K562 (cell line): ENCODE results near the gene ERFL. TPM values are rescaled to one million over a fixed set of nuclear protein-coding genes. Genes with fewer than 3 reads are reported as not detected.
A peak's percentile ranks its signal among the peaks of the same experiment; 100 is the strongest.

Experiments used
- EP400 ChIP-seq: fragments of 450-650 bp; IDR thresholded peaks from 2 replicates; pipeline ENCODE4 v1.6.1; 2017; ENCODE audit warnings: antibody characterized with exemption, mild to moderate bottlenecking, moderate library complexity
- KDM1A ChIP-seq, 2 experiments: fragments of 450-650 bp; IDR thresholded peaks; 2 replicates each; pipeline ENCODE4 v1.6.1; 2016; ENCODE audit warnings: mild to moderate bottlenecking in 2 of 2
- KLF10 ChIP-seq: fragments of 250-450 bp; sonication (Bioruptor Pico); IDR thresholded peaks from 2 replicates; pipeline ENCODE4 v1.6.1; 2021; ENCODE audit warnings: matching md5 sums
- OTX1 ChIP-seq: fragments of 450-650 bp; formaldehyde crosslinking; IDR thresholded peaks from 2 replicates; pipeline ENCODE4 v1.4.0; 2022; ENCODE audit warnings: mild to moderate bottlenecking
- RBM17 ChIP-seq: fragments of 200-400 bp; formaldehyde crosslinking; IDR thresholded peaks from 2 replicates; pipeline ENCODE4 v1.6.1; 2017; ENCODE audit warnings: low read depth, mild to moderate bottlenecking, low read length, borderline replicate concordance
- TEAD2 ChIP-seq: fragments of 450-650 bp; IDR thresholded peaks from 2 replicates; pipeline ENCODE4 v1.6.1; 2016; ENCODE audit warnings: missing genetic modification characterization, control low read depth, missing compliant biosample characterization
- WHSC1 ChIP-seq: IDR thresholded peaks from one replicate; pipeline ENCODE4 v1.6.1; 2012; ENCODE audit warnings: low read length, control low read depth, inconsistent platforms
- polyA plus RNA-seq, 8 experiments: library from polyadenylated mRNA; depleted of rRNA in 4 of 8; stranded (reverse) in 5 of 8; unstranded in 3 of 8; fragments of >200 nt; fragmentation: Nextera tagmentation in 2 of 8; fragmentation: Illumina TruSeq in 1 of 8; extraction: Ambion mirVana in 2 of 8; extraction: Trizol in 1 of 8; gene quantifications; 2 replicates each; pipeline versions ENCODE4 v1.2.1 to v1.2.3, GENCODE V29; 2011 to 2014; ENCODE audit warnings: inconsistent platforms in 1 of 8, missing spikeins in 1 of 8
- total RNA-seq, 7 experiments: library from RNA; depleted of rRNA in 6 of 7; stranded (reverse); fragments of >200 nt in 6 of 7; fragmentation: Illumina TruSeq in 2 of 7; extraction: Trizol in 2 of 7; gene quantifications; 2 replicates each; pipeline versions ENCODE4 v1.2.1 to v1.2.3, GENCODE V29; 2011 to 2021; ENCODE audit warnings: low replicate concordance in 1 of 7
- TF ChIP-seq, protein P1 (sequence below): fragments of 450-650 bp; IDR thresholded peaks from 2 replicates; pipeline ENCODE4 v1.6.1; 2016; ENCODE audit warnings: mild to moderate bottlenecking, moderate library complexity
- TF ChIP-seq, protein P2 (sequence below): fragments of 450-650 bp; IDR thresholded peaks from 2 replicates; pipeline ENCODE4 v1.6.1; 2018; ENCODE audit not compliant: partially characterized antibody
- TF ChIP-seq, protein P3 (sequence below), 2 experiments: fragments of 450-650 bp in 1 of 2; sonication (generic) in 1 of 2; formaldehyde crosslinking; conservative IDR thresholded peaks; 2 replicates each; pipeline versions ENCODE4 v1.4.0 to v1.8.1; 2020 to 2022; ENCODE audit warnings: mild to moderate bottlenecking in 1 of 2, missing genetic modification reagents in 1 of 2

ERFL gene
- total and polyA plus RNA-seq, 9 of the 15 experiments (the other 6 are each of a cell fraction or from before 2014, with no cell fraction given), result 0.07 to 0.75 (median 0.32) TPM; not detected in 4

DNA sequence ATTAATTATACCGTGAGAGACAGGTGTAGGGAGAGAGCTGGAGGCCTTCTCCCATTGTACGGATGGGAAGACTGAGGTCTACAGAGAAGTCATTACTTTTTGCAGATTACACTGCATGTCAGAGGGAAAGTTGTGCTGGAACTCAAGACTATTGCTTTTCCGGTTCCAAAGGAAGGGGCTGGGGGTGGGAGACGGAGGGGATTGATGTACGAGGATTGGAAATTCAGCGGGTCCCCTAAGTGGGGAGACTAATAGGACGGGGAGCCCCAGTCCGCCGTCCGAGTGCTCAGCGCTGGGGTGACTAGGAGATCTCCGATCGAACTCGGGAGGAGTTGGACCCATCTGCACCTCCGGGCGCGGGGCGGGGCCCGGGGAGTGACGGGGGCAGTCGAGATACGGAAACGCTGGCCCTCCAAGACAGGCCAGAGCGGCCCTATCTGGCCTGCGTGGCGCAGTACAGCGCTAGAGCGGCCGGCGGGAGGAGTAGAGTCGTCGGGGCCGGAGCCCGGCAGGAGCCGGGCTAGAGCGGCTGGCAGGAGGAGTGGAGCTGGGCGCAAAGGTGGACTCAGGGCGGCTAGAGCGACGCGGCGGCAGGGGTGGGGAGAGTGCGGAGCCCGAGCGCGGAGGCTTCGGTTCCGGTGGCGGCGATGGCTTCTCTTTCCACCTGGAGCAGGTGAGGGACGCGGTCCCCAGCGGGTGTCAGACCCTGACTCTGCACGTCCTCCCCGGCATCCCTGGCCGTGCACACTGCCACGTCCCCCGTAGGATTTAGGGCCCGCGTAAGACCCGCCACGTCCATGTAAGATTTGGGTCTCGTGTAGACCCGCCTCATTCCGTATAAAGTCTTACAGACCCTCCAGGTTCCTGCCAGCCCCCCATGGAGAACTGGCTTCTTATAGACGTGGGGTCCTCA, 44.2 kb downstream of the ERFL start (continued):
- TF ChIP-seq, protein P1, sequence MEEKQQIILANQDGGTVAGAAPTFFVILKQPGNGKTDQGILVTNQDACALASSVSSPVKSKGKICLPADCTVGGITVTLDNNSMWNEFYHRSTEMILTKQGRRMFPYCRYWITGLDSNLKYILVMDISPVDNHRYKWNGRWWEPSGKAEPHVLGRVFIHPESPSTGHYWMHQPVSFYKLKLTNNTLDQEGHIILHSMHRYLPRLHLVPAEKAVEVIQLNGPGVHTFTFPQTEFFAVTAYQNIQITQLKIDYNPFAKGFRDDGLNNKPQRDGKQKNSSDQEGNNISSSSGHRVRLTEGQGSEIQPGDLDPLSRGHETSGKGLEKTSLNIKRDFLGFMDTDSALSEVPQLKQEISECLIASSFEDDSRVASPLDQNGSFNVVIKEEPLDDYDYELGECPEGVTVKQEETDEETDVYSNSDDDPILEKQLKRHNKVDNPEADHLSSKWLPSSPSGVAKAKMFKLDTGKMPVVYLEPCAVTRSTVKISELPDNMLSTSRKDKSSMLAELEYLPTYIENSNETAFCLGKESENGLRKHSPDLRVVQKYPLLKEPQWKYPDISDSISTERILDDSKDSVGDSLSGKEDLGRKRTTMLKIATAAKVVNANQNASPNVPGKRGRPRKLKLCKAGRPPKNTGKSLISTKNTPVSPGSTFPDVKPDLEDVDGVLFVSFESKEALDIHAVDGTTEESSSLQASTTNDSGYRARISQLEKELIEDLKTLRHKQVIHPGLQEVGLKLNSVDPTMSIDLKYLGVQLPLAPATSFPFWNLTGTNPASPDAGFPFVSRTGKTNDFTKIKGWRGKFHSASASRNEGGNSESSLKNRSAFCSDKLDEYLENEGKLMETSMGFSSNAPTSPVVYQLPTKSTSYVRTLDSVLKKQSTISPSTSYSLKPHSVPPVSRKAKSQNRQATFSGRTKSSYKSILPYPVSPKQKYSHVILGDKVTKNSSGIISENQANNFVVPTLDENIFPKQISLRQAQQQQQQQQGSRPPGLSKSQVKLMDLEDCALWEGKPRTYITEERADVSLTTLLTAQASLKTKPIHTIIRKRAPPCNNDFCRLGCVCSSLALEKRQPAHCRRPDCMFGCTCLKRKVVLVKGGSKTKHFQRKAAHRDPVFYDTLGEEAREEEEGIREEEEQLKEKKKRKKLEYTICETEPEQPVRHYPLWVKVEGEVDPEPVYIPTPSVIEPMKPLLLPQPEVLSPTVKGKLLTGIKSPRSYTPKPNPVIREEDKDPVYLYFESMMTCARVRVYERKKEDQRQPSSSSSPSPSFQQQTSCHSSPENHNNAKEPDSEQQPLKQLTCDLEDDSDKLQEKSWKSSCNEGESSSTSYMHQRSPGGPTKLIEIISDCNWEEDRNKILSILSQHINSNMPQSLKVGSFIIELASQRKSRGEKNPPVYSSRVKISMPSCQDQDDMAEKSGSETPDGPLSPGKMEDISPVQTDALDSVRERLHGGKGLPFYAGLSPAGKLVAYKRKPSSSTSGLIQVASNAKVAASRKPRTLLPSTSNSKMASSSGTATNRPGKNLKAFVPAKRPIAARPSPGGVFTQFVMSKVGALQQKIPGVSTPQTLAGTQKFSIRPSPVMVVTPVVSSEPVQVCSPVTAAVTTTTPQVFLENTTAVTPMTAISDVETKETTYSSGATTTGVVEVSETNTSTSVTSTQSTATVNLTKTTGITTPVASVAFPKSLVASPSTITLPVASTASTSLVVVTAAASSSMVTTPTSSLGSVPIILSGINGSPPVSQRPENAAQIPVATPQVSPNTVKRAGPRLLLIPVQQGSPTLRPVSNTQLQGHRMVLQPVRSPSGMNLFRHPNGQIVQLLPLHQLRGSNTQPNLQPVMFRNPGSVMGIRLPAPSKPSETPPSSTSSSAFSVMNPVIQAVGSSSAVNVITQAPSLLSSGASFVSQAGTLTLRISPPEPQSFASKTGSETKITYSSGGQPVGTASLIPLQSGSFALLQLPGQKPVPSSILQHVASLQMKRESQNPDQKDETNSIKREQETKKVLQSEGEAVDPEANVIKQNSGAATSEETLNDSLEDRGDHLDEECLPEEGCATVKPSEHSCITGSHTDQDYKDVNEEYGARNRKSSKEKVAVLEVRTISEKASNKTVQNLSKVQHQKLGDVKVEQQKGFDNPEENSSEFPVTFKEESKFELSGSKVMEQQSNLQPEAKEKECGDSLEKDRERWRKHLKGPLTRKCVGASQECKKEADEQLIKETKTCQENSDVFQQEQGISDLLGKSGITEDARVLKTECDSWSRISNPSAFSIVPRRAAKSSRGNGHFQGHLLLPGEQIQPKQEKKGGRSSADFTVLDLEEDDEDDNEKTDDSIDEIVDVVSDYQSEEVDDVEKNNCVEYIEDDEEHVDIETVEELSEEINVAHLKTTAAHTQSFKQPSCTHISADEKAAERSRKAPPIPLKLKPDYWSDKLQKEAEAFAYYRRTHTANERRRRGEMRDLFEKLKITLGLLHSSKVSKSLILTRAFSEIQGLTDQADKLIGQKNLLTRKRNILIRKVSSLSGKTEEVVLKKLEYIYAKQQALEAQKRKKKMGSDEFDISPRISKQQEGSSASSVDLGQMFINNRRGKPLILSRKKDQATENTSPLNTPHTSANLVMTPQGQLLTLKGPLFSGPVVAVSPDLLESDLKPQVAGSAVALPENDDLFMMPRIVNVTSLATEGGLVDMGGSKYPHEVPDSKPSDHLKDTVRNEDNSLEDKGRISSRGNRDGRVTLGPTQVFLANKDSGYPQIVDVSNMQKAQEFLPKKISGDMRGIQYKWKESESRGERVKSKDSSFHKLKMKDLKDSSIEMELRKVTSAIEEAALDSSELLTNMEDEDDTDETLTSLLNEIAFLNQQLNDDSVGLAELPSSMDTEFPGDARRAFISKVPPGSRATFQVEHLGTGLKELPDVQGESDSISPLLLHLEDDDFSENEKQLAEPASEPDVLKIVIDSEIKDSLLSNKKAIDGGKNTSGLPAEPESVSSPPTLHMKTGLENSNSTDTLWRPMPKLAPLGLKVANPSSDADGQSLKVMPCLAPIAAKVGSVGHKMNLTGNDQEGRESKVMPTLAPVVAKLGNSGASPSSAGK, result no peak
- TF ChIP-seq, protein P2, sequence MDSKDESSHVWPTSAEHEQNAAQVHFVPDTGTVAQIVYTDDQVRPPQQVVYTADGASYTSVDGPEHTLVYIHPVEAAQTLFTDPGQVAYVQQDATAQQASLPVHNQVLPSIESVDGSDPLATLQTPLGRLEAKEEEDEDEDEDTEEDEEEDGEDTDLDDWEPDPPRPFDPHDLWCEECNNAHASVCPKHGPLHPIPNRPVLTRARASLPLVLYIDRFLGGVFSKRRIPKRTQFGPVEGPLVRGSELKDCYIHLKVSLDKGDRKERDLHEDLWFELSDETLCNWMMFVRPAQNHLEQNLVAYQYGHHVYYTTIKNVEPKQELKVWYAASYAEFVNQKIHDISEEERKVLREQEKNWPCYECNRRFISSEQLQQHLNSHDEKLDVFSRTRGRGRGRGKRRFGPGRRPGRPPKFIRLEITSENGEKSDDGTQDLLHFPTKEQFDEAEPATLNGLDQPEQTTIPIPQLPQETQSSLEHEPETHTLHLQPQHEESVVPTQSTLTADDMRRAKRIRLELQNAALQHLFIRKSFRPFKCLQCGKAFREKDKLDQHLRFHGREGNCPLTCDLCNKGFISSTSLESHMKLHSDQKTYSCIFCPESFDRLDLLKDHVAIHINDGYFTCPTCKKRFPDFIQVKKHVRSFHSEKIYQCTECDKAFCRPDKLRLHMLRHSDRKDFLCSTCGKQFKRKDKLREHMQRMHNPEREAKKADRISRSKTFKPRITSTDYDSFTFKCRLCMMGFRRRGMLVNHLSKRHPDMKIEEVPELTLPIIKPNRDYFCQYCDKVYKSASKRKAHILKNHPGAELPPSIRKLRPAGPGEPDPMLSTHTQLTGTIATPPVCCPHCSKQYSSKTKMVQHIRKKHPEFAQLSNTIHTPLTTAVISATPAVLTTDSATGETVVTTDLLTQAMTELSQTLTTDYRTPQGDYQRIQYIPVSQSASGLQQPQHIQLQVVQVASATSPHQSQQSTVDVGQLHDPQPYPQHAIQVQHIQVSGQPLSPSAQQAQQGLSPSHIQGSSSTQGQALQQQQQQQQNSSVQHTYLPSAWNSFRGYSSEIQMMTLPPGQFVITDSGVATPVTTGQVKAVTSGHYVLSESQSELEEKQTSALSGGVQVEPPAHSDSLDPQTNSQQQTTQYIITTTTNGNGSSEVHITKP, result peak; percentile 37
- TF ChIP-seq KDM1A (IDR thresholded peaks at IDR 0.05) (peak; percentile 97 to 99), TEAD2 (tag) (no peak), EP400 (peak; percentile 92), WHSC1 (no peak), OTX1 (peak; percentile 60; the same call in 1 of the 2 replicates), RBM17 (no peak), KLF10 (CRISPR knock-in tag) (0 out of 2 replicates have a peak, but pooled peaks have one; percentile 43)
- TF ChIP-seq, protein P3, sequence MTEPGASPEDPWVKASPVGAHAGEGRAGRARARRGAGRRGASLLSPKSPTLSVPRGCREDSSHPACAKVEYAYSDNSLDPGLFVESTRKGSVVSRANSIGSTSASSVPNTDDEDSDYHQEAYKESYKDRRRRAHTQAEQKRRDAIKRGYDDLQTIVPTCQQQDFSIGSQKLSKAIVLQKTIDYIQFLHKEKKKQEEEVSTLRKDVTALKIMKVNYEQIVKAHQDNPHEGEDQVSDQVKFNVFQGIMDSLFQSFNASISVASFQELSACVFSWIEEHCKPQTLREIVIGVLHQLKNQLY (CRISPR knock-in tag; conservative IDR thresholded peaks at IDR 0.05), result 0 out of 4 replicates have a peak, but pooled peaks of 1 of the 2 experiments have one; percentile 3
